KBM-7 (cell line): ENCODE data around the gene JAG2.

Source experiments
- DNase-seq: peaks from one replicate; pipeline ENCODE4 v3.0.0-alpha.2; 2015
- in situ Hi-C: fragments of 300-500 bp; cut with MboI; formaldehyde crosslinking; loops from 2 replicates; pipeline ENCODE4 v1.14.3; 2020; ENCODE audit warnings: low sequenced_read_pairs, low pct_unique_long_range_greater_than_20kb, mixed read lengths

The JAG2 gene

GRCh38 chr14:105107351-105107750 lies 61.2 kb downstream of the JAG2 start:
- in situ Hi-C loops, result no loop called here
- DNase-seq, result no peak

DNA sequence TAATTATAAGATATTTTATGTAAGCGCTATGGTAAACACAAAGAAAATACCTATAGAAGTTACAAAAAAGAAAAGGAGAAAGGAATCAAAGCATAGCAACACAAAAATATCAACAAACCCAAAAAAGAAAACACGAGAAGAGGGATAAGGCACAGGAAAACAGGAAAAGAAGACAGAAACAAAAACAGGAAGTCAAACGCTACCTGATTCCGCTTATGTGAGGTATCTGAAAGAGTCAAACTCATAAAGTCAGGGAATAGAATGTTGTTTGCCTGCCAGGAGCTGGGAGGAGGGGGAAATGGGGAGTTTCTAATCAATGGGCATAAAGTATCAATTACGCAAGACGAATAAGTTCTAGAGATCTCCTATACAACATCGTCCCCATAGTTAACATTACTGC lies 63.4 kb downstream of the JAG2 start:
- DNase-seq, result no peak
- in situ Hi-C loops, result no loop called here

DNA sequence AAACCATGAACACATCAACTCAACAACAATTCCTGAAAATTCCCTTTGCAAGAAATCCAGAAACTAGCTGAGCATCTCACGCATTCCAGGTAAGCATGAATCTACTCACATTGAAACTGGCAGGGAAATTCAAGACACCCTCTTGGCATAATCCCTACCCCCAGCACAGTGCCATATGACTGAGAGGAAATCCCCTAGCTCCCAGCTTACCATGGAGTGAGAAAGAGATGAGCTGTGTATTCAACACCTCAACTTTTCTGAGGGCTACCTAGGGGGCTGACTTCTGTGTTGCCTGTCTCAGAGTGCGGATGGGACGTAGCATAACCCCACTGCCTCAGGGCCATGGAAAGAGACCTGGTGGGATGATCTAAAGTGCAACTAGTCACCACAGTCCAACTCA lies 65.7 kb downstream of the JAG2 start:
- DNase-seq, result no peak
- in situ Hi-C loops, result no loop called here

DNA sequence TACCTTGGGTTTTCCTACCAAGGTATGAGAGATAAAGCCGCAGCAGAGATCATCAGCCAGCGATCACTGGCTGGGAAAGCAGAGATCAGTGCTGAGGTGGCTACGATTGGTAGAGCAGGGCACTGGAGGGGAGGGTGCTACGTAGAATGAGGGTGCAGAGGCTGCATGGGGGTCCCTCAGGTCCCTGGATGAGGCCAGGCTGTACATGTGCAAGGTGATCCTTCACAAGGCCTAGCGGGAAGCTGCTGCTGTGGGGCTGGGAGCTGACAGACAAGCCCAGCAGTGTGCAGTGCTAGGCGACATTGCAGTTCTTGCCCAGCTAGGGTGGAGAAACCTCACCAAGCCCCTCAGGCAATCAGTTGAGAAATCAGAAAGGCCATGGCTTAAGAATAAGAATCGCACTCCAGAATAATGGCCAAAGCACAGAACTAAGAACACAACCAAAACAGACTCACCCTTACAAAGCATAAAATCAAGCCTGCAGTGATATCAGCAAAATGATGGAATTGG lies 66.2 kb downstream of the JAG2 start:
- DNase-seq, result no peak
- in situ Hi-C loops, result no loop called here

- in situ Hi-C loops, result no loop called here
Measured at GRCh38 chr14:105100910-105101309, 67.7 kb downstream of the JAG2 start.

GRCh38 chr14:105099778-105100177 lies 68.8 kb downstream of the JAG2 start:
- DNase-seq, result no peak
- in situ Hi-C loops, result no loop called here

More at GRCh38 chr14:105100910-105101309, 67.7 kb downstream of the JAG2 start:
- DNase-seq, result no peak

- in situ Hi-C loops, result no loop called here
- no peak for DNase-seq
Measured at GRCh38 chr14:105098316-105098715, 70.3 kb downstream of the JAG2 start.

GRCh38 chr14:105097794-105098127 lies 70.8 kb downstream of the JAG2 start:
- DNase-seq, result no peak
- in situ Hi-C loops, result no loop called here

GRCh38 chr14:105096206-105096875 lies 72.2 kb downstream of the JAG2 start:
- in situ Hi-C loops, result no loop called here
- no peak for DNase-seq

DNA sequence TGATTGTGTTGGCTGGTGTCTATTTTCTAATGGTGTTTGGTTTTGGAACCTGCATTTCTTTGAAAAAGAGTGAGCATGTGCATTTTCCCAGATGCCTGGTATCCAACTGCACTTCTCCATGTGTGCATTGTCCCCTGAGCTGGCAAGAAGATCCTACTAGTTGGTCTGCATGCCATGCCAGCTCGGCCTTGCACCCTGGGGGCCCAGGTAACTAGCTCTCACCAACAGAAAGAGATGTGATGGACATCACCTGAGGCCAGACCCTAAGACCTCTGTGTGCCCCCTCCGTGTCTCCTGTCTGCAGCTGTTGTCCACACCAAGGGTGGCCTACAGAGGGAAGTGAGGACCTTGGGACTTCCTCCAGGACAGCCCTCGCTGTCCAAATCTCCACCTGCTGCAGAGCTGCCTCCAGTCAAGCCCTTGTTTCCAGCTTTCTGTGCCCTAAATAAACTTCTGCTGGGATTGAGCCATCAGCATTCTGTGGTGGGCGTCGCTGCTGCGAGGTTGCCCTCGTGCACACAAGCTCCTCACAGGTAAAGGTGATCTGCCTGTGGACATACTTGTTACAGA lies 73.3 kb downstream of the JAG2 start:
- in situ Hi-C loops, result no loop called here
- DNase-seq, result no peak

GRCh38 chr14:105094193-105094907 lies 74.2 kb downstream of the JAG2 start:
- in situ Hi-C loops, result no loop called here
- DNase-seq, result no peak

GRCh38 chr14:105093431-105094192 lies 75.0 kb downstream of the JAG2 start:
- in situ Hi-C loops, result no loop called here
- DNase-seq, result peak; percentile 88

DNA sequence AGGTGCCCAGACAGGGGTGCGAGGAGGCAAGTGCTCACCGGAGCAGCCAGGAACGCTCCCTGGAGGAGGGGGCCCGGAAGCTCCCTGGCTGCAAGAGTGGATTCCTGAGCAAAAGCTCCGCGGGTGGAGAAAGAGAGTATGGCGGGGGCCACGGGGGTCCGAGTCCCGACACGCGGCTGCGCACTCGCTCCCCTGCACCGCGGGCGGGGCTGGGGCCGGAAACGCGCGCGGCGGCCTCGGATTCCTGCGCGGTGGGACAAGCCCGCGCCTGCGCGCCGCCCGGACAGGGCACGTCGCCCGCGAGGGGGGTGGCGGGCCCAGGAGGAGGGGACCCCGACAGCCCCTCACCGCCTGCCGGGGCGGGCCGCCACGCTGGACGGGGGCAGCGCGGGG lies 75.5 kb downstream of the JAG2 start:
- in situ Hi-C loops, result no loop called here
- DNase-seq, result peak; percentile 37

DNA sequence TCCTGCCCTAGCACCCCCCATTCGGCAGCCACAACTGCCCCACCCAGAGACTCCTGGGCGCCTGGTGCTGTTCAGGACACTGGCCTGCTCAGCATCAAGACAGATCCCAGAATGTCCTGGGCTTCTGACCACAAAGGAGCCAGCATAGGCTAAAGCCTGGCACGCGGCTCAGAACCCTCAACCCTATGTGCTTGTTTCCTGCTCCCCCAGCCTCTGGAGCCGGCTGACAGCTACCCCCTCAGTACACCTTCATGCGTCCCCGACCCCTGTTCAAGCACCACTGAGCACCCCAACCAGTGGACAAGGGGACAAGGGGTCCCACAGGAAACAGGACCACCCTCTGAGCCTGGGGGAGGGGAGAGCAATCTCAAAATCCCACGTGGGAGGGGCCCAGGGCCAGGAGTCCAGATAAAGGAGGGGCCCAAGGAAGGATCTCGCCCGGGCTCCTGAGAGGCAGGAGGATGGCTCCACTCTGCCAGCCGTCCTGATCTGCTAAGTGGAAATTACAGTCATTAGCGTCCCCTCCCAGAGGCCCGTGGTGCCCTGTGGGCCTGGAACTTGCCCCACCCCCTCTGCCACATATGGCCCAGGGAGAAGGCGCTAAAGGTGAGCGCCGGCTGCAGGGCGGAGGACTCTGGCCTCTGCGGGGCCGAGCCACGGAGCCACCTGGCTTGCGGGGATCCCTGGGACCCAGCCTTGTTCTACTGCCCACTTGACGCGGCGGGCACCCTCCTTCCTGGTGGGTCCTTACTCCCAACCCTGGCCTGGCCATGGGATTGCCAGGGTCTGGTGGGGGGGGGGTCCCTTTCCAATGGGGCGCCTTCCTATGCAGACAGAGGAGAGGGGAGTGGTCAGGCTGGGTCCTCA lies 76.2 kb downstream of the JAG2 start:
- in situ Hi-C loops, result no loop called here
- DNase-seq, result no peak

- DNase-seq, result no peak
- in situ Hi-C loops, result no loop called here
Measured at GRCh38 chr14:105091517-105092170, 76.9 kb downstream of the JAG2 start.

DNA sequence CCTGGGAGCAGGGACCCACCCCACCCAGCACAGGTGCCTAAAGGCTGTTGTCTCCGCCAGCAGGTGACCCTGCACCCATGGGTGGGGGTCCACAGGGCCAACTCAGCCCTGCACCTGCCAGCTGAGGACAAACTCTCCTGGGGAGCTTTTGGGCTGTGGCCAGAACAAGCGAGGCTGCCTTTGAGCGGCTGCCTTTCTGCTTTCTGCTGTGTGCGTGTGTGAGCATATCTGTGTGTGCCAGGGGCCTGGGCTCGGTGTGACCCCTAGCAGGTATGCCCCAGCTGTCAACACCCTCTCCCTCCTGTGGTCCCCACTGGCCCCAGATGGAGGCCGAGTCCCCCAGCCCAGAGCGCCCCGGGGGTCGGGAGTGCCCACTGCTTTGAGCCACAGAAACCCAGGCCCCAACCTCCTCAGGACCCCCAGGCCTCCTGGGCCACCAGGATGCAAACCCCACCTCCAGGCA lies 77.5 kb downstream of the JAG2 start:
- DNase-seq, result no peak
- in situ Hi-C loops, result no loop called here
